Nephron (organoid): ENCODE data around the gene SPECC1L.
A peak's percentile ranks its signal among the peaks of the same experiment; 100 is the strongest.

Experiments used
- H3K27ac Mint-ChIP-seq, 3 experiments: 2 replicates each; pipeline ENCODE4 v1.8.0; 2020; ENCODE audit warnings: mixed read lengths in 3 of 3, mild to moderate bottlenecking in 2 of 3, moderate library complexity in 1 of 3
- H3K27me3 Mint-ChIP-seq: 2 replicates; pipeline ENCODE4 v1.8.0; 2021; ENCODE audit warnings: low read depth, mild to moderate bottlenecking, moderate library complexity, mixed read lengths
- H3K36me3 Mint-ChIP-seq: 2 replicates; pipeline ENCODE4 v1.8.0; 2020; ENCODE audit warnings: low read depth, mixed read lengths
- H3K4me1 Mint-ChIP-seq: 2 replicates; pipeline ENCODE4 v1.8.0; 2020; ENCODE audit warnings: mixed read lengths
- H3K4me3 Mint-ChIP-seq, 3 experiments: 2 replicates each; pipeline ENCODE4 v1.8.0; 2020; ENCODE audit warnings: mild to moderate bottlenecking in 3 of 3, mixed read lengths in 3 of 3, moderate library complexity in 2 of 3
- H3K9me3 Mint-ChIP-seq: 2 replicates; pipeline ENCODE4 v1.8.0; 2020; ENCODE audit warnings: mixed read lengths
- TF ChIP-seq, protein P1 (sequence below), 3 experiments: fragments of 200-600 bp; sonication (generic); IDR thresholded peaks; one replicate each; pipeline ENCODE4 v1.5.0; 2021; ENCODE audit warnings: antibody characterized with exemption in 3 of 3; ENCODE audit not compliant: unreplicated experiment in 3 of 3

SPECC1L gene

DNA sequence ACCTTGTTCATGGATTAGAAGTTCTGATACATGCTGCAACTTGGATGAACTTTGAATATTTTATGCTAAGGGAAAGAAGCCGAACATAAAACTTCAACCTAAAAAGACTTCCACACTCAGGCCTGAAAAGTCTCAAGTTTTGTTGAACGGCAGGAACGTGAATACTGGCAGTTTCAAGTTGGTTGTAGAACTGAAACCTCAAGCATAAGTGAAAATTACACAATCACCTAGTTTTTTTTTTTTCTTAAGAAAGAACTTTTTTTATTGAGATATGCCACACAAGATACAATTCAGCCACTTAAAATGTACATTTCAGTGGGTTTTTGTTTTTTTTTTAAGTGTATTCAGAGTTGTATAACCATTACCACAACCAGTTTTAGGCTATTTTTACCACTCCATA lies 106.0 kb downstream of the SPECC1L start:
- peaks cover 89% of the 10 kb centered on the region for H3K36me3 Mint-ChIP-seq
- H3K27me3 Mint-ChIP-seq: no peaks in the 10 kb centered on the region
- peaks cover 26% of the 10 kb centered on the region for H3K9me3 Mint-ChIP-seq
- H3K4me3 Mint-ChIP-seq: no peak overlapping the region
- no peaks in the 10 kb centered on the region for H3K4me1 Mint-ChIP-seq
- no peak overlapping the region for H3K27ac Mint-ChIP-seq
- TF ChIP-seq, protein P1, sequence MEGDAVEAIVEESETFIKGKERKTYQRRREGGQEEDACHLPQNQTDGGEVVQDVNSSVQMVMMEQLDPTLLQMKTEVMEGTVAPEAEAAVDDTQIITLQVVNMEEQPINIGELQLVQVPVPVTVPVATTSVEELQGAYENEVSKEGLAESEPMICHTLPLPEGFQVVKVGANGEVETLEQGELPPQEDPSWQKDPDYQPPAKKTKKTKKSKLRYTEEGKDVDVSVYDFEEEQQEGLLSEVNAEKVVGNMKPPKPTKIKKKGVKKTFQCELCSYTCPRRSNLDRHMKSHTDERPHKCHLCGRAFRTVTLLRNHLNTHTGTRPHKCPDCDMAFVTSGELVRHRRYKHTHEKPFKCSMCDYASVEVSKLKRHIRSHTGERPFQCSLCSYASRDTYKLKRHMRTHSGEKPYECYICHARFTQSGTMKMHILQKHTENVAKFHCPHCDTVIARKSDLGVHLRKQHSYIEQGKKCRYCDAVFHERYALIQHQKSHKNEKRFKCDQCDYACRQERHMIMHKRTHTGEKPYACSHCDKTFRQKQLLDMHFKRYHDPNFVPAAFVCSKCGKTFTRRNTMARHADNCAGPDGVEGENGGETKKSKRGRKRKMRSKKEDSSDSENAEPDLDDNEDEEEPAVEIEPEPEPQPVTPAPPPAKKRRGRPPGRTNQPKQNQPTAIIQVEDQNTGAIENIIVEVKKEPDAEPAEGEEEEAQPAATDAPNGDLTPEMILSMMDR (IDR thresholded peaks at IDR 0.05; ENCODE audit: unreplicated experiment in 3 of 3): no peak

DNA sequence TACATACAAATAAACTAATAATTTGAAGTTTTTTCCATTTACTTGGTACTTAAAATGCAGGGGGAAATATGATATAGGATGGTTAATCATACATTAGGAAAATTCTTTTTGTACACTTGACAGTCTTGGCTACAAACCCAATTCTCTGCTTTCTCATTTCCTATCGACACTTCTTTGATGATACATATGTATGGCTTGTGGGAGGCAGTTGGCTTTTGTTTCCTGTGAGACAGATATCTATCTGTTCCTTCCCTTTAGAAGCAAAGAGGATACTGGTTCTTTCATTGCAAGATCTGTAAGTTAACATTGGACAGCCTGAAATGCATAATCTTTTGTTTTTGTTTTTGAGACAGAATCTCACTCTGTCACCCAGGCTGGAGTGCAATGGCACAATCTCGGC lies 108.9 kb downstream of the SPECC1L start:
- Mint-ChIP-seq H3K4me1 (no peaks in the 10 kb centered on the region), H3K36me3 (peaks cover 78% of the 10 kb centered on the region), H3K27ac (no peak overlapping the region), H3K27me3 (no peaks in the 10 kb centered on the region), H3K4me3 (no peak overlapping the region), H3K9me3 (peaks cover 16% of the 10 kb centered on the region)
- TF ChIP-seq, protein P1 (IDR thresholded peaks at IDR 0.05; ENCODE audit: unreplicated experiment in 3 of 3): no peak

DNA sequence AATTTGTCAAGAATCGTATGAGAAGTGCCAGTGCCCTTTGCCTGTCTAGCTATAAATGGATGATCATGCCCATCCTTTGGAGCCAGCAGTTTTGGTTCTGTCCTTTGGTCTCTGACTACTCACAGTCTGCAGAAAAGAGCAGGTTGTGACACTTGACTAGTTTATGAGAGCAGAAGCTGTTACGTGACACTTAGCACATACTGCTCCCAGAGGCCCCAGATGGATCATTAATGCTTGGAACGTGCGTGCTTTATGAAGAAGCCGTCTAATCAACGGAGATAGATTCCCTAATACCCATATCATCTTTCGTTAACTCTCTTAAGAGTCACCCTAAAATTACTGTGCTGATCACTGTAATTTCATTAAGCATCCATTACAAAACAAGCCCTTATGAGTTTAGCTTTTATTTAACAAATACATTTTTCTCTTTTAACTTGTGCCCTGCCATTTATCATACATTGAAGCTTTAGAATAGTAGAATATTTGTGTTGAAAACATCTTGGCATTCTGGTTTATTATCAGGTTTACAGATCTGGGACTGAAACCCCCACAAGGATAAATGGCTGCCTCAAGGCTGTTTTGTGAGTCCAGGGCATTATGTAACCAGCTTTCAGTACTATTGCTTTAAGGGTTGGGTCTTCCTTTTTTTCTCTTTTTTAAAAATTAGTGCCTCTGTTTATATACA lies 109.7 kb downstream of the SPECC1L start:
- Mint-ChIP-seq H3K4me3 (no peak overlapping the region), H3K27me3 (no peaks in the 10 kb centered on the region), H3K27ac (peak overlapping the region in 1 of 3 experiments; percentile 3), H3K4me1 (no peaks in the 10 kb centered on the region), H3K9me3 (peaks cover 8% of the 10 kb centered on the region), H3K36me3 (peaks cover 74% of the 10 kb centered on the region)
- TF ChIP-seq, protein P1 (IDR thresholded peaks at IDR 0.05; ENCODE audit: unreplicated experiment in 3 of 3): no peak

DNA sequence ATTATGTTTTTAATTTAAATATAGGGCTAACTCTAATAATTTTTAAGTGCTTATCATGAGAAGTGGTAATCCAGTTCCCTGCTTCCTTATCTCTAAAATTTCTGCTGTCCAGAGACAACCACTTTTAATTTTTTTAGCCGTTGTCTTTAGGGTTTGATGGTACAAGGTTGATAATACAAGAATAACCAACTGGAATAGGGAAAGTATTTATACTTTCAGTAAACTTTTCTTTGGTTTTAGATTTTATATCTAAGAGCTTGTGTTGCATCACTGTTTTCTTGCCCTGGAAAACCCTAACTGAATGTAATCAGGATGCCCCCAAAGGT lies 110.2 kb downstream of the SPECC1L start:
- Mint-ChIP-seq H3K9me3 (peaks cover 8% of the 10 kb centered on the region), H3K27ac (no peak overlapping the region), H3K4me1 (no peaks in the 10 kb centered on the region), H3K27me3 (no peaks in the 10 kb centered on the region), H3K36me3 (peaks cover 74% of the 10 kb centered on the region), H3K4me3 (no peak overlapping the region)
- TF ChIP-seq, protein P1 (IDR thresholded peaks at IDR 0.05; ENCODE audit: unreplicated experiment in 3 of 3): no peak

DNA sequence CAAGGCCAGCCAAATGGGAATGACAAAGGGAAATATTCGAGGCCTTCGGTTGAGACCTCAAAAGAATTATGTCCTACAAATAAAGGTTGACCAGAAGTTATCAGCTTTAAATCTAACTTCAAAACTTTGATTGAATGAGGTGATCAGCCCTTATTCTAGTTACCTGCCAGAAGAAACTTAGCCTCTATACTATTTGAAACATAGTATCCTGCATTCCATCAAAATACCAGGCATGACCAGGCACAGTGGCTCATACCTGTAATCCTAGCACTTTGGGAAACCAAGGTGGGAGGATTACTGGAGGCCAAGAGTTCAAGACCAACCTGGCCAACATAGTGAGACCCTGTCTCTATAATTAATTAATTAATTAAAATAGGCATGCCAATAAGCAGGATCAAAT lies 112.4 kb downstream of the SPECC1L start:
- Mint-ChIP-seq H3K36me3 (peaks cover 66% of the 10 kb centered on the region), H3K27me3 (no peaks in the 10 kb centered on the region), H3K9me3 (peaks cover 2% of the 10 kb centered on the region), H3K4me1 (no peaks in the 10 kb centered on the region), H3K27ac (no peak overlapping the region), H3K4me3 (no peak overlapping the region)
- TF ChIP-seq, protein P1 (IDR thresholded peaks at IDR 0.05; ENCODE audit: unreplicated experiment in 3 of 3): no peak

DNA sequence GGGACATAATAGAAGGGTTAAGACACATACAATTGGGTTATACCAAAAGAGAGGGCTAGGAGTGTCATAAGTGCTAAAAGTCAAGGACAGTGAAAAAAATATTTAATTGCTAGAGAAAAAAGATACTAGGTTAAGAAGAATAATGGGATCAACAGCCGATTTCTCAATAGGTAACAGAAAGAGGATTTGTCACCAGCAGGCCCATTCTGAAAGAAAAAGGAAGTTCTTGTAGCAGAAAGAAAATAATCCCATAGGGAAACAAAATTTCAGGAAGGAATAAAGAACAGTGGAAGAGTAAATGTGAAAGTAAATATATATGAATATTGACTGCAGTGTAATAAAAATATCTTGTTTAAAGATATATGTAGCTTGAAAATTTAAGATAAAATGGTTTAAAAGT lies 113.5 kb downstream of the SPECC1L start:
- H3K27ac Mint-ChIP-seq: no peak overlapping the region
- no peaks in the 10 kb centered on the region for H3K27me3 Mint-ChIP-seq
- TF ChIP-seq, protein P1 (IDR thresholded peaks at IDR 0.05; ENCODE audit: unreplicated experiment in 3 of 3): no peak
- peaks cover 2% of the 10 kb centered on the region for H3K9me3 Mint-ChIP-seq
- H3K4me1 Mint-ChIP-seq: no peaks in the 10 kb centered on the region
- H3K4me3 Mint-ChIP-seq: no peak overlapping the region
- H3K36me3 Mint-ChIP-seq: peaks cover 62% of the 10 kb centered on the region
